ENCODE results near the gene PHEX. TPM values are rescaled to one million over a fixed set of nuclear protein-coding genes. Genes with fewer than 3 reads are reported as not detected.

PHEX gene
- polyA plus RNA-seq, 1 donor from 2014 or later, result 0.11 TPM

DNA sequence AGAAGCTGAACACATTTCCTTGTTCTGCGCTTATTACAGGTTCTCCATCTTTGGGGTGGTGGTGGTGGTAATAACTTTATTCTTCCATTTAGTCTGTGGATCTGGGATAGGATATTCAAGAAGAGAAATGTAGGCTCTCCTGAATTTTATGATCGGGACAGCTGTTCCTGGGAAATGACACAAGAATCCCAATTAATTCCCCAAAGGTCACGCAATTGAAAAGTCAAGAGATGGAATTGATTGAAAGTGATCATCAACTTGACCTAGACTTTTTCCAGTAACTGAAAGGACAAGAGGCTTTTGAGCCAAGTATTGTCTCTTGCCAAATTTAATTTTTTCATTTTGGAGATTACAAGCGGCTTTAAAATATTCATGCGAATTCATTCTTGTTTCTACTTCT lies 141.8 kb downstream of the PHEX start:
- no peak overlapping the region for H3K27ac Mint-ChIP-seq
- peaks cover 3% of the 10 kb centered on the region for H3K27me3 Mint-ChIP-seq
- H3K9me3 Mint-ChIP-seq, result peaks cover 0 to 2% (median 0%) of the 10 kb centered on the region in 3 donors
- H3K4me3 Mint-ChIP-seq, result no peak overlapping the region
- peaks cover 0 to 2% (median 0%) of the 10 kb centered on the region in 3 donors for H3K4me1 Mint-ChIP-seq
- no peaks in the 10 kb centered on the region for H3K36me3 Mint-ChIP-seq

DNA sequence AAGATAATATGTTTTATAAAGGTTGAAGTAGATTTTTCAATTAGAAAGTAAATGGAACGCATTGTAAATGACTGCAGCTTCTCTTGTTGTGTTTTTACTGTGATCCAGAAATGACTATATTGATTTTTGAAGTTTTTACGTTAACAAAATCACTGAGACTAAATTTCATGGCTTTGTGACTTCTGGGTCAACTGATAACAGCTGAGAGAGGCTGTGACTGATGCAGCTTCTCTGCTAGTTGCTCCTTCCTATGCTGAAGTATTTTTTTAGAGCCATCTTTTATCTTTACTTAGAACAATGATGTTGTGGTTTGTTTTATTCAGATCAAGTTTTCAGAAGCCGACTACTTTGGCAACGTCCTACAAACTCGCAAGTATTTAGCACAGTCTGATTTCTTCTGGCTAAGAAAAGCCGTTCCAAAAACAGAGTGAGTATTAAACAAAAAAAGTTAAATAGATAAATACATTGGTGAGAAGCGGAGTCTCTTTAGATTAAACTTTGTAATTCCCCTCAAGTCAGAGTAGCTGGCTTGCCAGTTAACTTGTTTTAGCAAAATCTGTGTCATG lies 145.9 kb downstream of the PHEX start:
- Mint-ChIP-seq H3K27me3 (no peaks in the 10 kb centered on the region), H3K4me3 (no peak overlapping the region), H3K27ac (no peak overlapping the region), H3K9me3 (peaks cover 3 to 10% (median 8%) of the 10 kb centered on the region in 3 donors), H3K4me1 (no peaks in the 10 kb centered on the region), H3K36me3 (no peaks in the 10 kb centered on the region)

DNA sequence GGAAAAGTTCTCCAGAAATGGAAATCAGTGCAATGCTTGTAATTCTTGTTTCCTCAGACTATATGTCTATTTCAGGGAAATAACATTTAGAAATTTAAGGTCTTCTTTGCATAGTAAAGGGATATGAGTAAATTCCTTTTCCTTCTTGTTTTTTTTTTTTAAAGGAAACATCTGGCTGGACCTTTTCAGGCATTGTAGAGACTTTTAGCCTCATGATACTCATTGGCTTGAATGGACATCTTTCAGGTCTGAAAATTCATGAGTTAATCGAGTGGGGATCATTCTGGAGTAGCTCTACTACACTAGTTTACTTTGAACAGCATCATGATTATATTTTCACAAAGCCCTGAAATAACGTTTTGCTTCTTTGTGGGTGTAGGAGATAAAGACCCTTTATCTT lies 152.0 kb downstream of the PHEX start:
- H3K27me3 Mint-ChIP-seq, result peaks cover 3% of the 10 kb centered on the region
- no peak overlapping the region for H3K27ac Mint-ChIP-seq
- H3K36me3 Mint-ChIP-seq, result no peaks in the 10 kb centered on the region
- H3K4me3 Mint-ChIP-seq, result no peak overlapping the region
- H3K4me1 Mint-ChIP-seq, result no peaks in the 10 kb centered on the region
- H3K9me3 Mint-ChIP-seq, result peaks cover 3 to 10% (median 8%) of the 10 kb centered on the region in 3 donors

DNA sequence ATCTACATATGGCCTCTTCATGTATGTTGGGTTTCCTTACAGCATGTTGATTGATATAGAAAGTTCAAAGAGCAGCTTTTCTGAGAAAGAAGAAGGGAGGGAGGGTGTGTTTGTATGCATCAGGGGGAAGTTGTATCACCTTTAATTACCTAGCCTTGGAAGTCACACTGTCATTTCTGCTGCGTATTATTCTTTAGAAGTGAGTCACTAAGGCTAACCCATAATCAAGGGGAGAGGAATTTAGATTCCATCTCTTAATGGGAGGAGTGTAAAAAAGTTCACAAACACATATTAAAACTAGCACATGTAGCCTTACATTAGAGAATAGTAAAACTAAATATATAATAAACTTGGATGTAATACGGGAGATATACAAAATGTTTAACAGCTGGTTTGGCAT lies 154.0 kb downstream of the PHEX start:
- no peak overlapping the region for H3K4me3 Mint-ChIP-seq
- peaks cover 3% of the 10 kb centered on the region for H3K27me3 Mint-ChIP-seq
- H3K4me1 Mint-ChIP-seq, result no peaks in the 10 kb centered on the region
- H3K9me3 Mint-ChIP-seq, result peaks cover under 1 to 3% (median under 1%) of the 10 kb centered on the region in 3 donors
- no peaks in the 10 kb centered on the region for H3K36me3 Mint-ChIP-seq
- H3K27ac Mint-ChIP-seq, result no peak overlapping the region

DNA sequence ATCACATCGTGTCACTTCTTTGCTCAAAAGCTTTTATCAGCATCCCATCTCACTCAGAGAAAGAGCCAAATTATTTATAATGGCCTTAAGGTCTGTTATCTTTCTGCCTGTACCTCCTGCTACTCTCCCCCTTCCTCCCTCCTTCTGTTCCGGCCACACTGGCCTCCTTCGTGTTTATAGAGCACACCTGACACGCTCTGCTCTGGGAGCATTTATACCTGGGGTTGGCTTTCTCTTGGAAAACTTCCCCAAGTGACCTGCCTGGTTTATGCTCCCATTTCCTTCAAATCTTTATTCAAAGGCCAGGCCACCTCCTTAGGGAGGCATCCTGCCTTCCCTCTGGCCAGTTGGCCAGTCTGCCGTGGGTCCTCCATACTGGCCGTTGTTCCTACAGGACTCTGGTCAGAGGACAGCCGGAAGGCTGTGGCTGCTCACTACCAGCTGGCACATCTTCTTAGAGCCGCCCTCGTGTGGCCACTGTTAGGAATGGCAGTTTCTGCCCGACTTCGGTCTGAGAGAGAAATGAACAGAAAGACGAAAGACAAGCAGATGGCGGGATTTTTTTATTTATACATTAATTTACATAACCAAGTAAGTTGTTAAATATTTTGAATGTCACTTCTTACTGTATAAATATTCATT lies 160.4 kb downstream of the PHEX start:
- Mint-ChIP-seq H3K27ac (no peak overlapping the region), H3K27me3 (peaks cover 2% of the 10 kb centered on the region), H3K36me3 (no peaks in the 10 kb centered on the region), H3K4me3 (peak overlapping the region in 1 of 4 donors; percentile 73), H3K4me1 (peaks cover 5 to 13% (median 11%) of the 10 kb centered on the region in 3 donors), H3K9me3 (no peaks in the 10 kb centered on the region)

DNA sequence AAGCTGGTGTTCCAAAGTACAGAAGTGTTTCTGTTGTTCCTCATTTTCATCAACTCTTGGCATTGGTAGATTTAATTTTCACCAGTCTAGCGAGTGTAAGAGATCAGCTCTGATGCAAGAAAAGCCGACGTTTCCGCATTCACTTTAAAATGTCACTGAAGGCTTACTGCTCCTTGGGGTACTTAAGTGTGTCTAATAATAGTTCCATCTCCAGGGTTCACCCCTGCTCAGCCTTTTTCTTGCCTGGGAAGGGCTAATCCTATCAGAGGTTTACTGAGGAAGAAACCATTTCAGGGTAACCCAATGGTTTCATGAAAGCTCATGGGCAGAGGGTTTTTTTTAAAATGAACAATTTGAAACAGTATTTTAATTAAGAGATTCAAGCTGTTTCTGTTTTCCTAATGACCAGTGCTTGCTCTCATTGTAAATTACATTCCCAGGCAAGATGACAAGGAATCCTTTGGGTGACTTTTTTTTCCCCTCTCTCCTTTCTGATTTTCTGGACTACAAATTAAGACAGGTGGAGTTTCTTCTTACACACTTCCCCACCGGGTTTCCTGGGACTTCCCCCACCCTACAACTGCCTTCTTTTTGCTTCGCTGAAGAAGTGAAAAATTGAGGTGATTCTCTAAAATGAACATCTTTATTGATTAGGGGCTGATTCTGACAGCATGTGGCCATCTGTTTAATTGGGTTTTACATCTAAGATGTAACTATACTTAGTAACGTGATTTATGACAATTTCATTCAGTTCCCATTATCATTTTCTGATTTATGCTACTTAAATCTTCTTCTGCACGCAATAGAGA lies 161.9 kb downstream of the PHEX start:
- H3K27me3 Mint-ChIP-seq, result peaks cover 2% of the 10 kb centered on the region
- H3K4me3 Mint-ChIP-seq, result peak overlapping the region in 1 of 4 donors; percentile 29
- H3K27ac Mint-ChIP-seq, result peak overlapping the region in 2 of 3 donors; percentile 8 to 28
- no peaks in the 10 kb centered on the region for H3K9me3 Mint-ChIP-seq
- H3K4me1 Mint-ChIP-seq, result peaks cover 5 to 13% (median 11%) of the 10 kb centered on the region in 3 donors
- H3K36me3 Mint-ChIP-seq, result no peaks in the 10 kb centered on the region

DNA sequence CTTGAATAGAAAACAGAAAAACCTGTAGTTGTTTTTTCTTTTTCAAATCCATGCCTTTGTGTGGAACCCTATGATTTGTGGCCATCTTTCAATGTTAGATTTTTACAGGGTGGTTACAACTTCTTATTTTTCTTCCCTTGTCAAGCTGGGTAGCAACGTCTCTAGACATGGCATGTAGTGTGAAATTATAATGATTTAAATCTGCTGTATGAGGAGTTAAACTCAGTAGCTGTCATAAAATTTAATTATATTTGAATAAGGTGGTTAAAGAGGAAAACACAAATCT lies 162.5 kb downstream of the PHEX start:
- Mint-ChIP-seq H3K4me3 (no peak overlapping the region), H3K27ac (no peak overlapping the region), H3K9me3 (no peaks in the 10 kb centered on the region), H3K27me3 (peaks cover 2% of the 10 kb centered on the region), H3K36me3 (no peaks in the 10 kb centered on the region), H3K4me1 (peaks cover 5 to 13% (median 11%) of the 10 kb centered on the region in 3 donors)

DNA sequence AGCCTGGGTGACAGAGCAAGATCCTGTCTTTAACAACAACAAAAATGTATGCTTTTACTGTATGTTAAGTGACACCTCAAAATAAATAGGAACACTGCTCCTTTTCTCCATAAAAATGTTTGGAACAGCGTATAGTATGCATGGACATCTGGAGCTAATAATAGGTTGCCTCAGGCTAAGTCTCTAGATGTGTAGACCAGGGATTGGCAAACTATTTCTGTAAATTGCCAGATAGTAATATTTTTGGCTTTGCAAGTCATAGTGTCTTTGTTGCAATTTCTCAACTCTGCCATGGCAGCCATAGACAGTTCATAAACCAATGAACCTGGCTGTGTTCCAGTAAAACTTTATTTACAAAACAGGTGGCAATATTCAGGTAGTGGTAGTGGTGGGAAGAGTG lies 164.0 kb downstream of the PHEX start:
- Mint-ChIP-seq H3K4me3 (no peak overlapping the region), H3K4me1 (peaks cover 5 to 13% (median 11%) of the 10 kb centered on the region in 3 donors), H3K36me3 (no peaks in the 10 kb centered on the region), H3K9me3 (no peaks in the 10 kb centered on the region), H3K27me3 (peaks cover 2% of the 10 kb centered on the region), H3K27ac (no peak overlapping the region)

DNA sequence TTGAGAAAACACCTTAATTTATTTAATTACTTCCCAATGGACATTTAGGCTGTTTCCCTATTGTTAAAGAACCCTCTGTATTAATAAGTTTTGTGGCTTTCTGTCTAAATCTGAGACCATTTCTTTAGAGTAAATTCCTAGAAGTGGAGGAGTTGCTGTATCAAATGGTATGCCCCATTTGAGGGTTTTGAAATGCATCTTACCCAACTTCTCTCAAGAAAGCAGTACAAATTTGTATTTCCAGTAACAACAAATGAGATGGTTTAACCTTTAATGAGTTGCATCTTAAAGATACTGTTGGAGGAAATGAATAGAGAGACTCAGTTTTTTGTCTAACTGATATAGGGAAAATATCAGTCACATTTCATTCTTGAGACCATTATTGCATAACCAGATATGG lies 170.1 kb downstream of the PHEX start:
- H3K4me1 Mint-ChIP-seq, result no peaks in the 10 kb centered on the region
- H3K9me3 Mint-ChIP-seq, result no peaks in the 10 kb centered on the region
- H3K36me3 Mint-ChIP-seq, result no peaks in the 10 kb centered on the region
- no peak overlapping the region for H3K4me3 Mint-ChIP-seq
- no peaks in the 10 kb centered on the region for H3K27me3 Mint-ChIP-seq
- no peak overlapping the region for H3K27ac Mint-ChIP-seq

DNA sequence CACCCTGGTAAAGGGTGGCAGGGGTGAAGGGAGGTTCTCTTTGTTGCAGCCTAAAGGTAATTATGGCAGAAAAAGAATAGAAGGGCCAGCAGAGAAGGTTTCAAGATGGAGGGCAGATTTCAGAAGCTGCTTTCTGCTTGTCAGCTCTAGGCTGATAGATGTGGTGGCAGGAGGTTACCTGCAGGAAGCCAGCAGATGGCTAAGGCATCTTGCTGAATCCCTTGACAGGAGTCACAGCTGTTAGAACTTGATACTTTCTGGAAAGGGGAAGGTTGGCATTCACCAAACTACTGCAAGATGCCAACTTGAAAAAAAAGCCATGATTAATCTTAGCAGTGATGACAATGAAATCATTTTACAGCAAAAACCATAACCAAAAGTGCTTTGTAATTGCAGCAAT lies 171.1 kb downstream of the PHEX start:
- H3K4me1 Mint-ChIP-seq, result no peaks in the 10 kb centered on the region
- no peaks in the 10 kb centered on the region for H3K9me3 Mint-ChIP-seq
- no peak overlapping the region for H3K4me3 Mint-ChIP-seq
- no peaks in the 10 kb centered on the region for H3K27me3 Mint-ChIP-seq
- no peaks in the 10 kb centered on the region for H3K36me3 Mint-ChIP-seq
- no peak overlapping the region for H3K27ac Mint-ChIP-seq

DNA sequence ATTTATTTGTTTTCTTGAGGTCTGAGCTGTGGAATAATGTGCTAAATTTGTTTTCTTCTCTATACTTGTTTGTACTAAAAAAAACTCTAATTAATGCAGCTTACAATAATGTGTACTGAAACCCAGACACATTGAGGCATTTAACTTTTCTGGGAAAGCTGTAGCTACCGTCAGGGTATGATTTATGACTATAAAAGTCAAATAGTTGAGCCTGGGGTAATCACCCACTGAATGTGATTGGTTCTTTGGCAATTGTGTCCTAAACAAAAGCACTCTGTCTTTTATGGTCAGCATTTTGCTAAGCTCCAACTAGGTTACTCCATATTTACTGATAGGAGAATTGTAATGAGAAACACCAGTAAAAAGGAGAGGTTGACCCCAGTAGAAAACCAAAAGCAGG lies 174.7 kb downstream of the PHEX start:
- H3K27ac Mint-ChIP-seq, result no peak overlapping the region
- no peaks in the 10 kb centered on the region for H3K27me3 Mint-ChIP-seq
- no peaks in the 10 kb centered on the region for H3K4me1 Mint-ChIP-seq
- no peak overlapping the region for H3K4me3 Mint-ChIP-seq
- H3K9me3 Mint-ChIP-seq, result no peaks in the 10 kb centered on the region
- no peaks in the 10 kb centered on the region for H3K36me3 Mint-ChIP-seq

DNA sequence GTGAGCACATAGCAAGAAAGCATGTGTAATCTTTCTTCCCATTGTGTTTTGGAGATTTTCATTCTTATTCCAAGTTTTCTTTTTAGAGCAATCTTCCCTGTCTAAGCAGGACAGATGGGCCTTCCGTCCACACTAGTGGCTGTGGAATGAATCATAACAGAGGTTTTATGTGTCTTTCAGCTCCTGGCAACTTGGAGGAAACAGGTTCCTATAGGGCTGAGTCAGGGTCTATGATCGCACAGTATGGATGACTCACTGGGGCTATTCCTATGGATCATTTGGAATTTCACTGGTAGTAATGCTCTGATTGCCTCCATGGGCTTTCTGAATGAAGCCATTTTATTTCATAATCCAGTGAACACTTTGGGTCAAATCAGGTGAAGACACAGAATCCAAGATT lies 188.8 kb downstream of the PHEX start:
- Mint-ChIP-seq H3K27ac (no peak overlapping the region), H3K4me1 (no peaks in the 10 kb centered on the region), H3K9me3 (no peaks in the 10 kb centered on the region), H3K27me3 (no peaks in the 10 kb centered on the region), H3K4me3 (no peak overlapping the region), H3K36me3 (no peaks in the 10 kb centered on the region)

DNA sequence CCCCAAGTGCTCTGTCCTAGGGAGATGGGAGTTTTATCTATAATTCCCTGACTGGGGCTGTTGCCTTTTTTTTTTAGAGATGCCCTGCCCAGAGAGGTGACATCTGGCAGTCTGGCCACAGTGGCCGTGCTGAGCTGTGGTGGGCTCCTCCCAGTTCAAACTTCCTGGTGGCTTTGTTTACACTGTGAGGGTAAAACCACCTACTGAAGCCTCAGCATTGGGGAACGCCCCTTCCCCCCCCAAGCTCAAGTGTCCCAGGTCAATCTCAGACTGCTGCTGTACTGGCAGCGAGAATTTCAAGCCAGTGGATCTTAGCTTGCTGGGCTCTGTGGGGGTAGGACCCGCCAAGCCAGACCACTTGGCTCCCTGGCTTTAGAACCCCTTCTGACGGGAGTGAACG lies 202.3 kb downstream of the PHEX start:
- H3K27ac Mint-ChIP-seq, result no peak overlapping the region
- H3K9me3 Mint-ChIP-seq, result peaks cover 0 to 5% (median 2%) of the 10 kb centered on the region in 3 donors
- peaks cover 0 to under 1% (median 0%) of the 10 kb centered on the region in 3 donors for H3K4me1 Mint-ChIP-seq
- no peak overlapping the region for H3K4me3 Mint-ChIP-seq
- peaks cover 3% of the 10 kb centered on the region for H3K27me3 Mint-ChIP-seq
- no peaks in the 10 kb centered on the region for H3K36me3 Mint-ChIP-seq

DNA sequence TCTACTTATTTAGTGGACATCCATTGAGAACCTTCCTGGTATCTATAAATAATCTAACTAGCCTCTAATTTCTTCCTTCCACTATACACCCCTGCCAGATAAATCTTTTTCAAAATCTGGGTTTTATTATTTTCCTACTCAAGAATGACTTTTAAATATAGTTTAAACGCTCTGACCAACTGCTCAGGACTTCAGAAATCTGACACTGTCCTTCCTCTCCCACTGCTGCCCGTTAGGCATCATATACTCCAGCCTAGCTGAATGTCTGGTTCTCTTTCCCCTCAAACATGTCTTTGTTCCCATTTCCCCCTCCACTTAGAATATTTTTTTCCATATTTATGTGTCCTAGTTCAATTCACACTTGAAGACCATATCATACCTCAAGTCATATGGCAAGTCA lies 205.4 kb downstream of the PHEX start:
- Mint-ChIP-seq H3K27ac (no peak overlapping the region), H3K9me3 (peaks cover 0 to 6% (median 0%) of the 10 kb centered on the region in 3 donors), H3K27me3 (peaks cover 3% of the 10 kb centered on the region), H3K36me3 (no peaks in the 10 kb centered on the region), H3K4me1 (peaks cover 0 to 1% (median 0%) of the 10 kb centered on the region in 3 donors), H3K4me3 (no peak overlapping the region)

DNA sequence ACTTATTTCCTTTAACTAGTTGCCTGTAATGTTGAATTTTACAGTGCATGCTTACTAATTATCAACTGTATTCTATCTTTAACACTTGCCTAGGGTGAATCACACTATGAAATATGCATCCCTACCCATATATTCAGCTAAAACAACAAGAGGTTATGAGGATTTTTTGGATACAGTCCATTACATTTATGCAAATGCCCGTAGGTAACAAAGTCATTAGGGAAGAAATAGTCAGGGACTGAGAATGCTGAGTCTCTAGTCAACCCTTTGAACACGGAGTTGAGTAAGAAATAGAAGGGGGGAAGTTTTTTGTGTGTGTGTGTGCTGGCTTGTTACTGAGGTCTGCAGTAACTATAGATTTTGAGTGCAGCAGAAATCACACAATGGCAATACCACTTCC lies 214.5 kb downstream of the PHEX start:
- no peak overlapping the region for H3K4me3 Mint-ChIP-seq
- H3K36me3 Mint-ChIP-seq, result no peaks in the 10 kb centered on the region
- H3K27ac Mint-ChIP-seq, result no peak overlapping the region
- H3K27me3 Mint-ChIP-seq, result no peaks in the 10 kb centered on the region
- H3K9me3 Mint-ChIP-seq, result peaks cover 0 to 4% (median 0%) of the 10 kb centered on the region in 3 donors
- H3K4me1 Mint-ChIP-seq, result no peaks in the 10 kb centered on the region

DNA sequence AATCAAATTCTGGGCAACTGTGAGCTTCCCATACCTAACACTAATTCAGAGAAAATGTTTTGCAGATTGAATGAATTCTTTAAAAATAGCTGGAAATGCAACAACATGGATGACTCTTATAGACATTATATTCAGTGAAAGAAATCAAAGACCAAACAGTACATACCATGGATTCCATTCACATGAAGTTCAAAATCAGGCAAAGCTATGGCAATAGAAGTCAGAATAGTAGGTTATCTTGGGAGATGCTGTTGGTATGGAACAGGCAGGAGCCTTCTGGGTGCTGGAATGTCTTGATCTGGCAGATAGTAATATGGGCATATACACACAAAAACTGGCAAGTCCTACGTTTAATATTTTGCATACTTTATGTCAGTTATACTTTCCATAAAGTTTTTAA lies 215.0 kb downstream of the PHEX start:
- peaks cover 0 to 4% (median 0%) of the 10 kb centered on the region in 3 donors for H3K9me3 Mint-ChIP-seq
- H3K4me1 Mint-ChIP-seq, result no peaks in the 10 kb centered on the region
- no peak overlapping the region for H3K4me3 Mint-ChIP-seq
- no peak overlapping the region for H3K27ac Mint-ChIP-seq
- H3K36me3 Mint-ChIP-seq, result no peaks in the 10 kb centered on the region
- H3K27me3 Mint-ChIP-seq, result no peaks in the 10 kb centered on the region

All from IgD-negative memory B cell (primary cell).